OCI-LY3 (cell line): ENCODE data around the gene NLRC5.

Experiments used
- H2AFZ ChIP-seq: fragments of 200-600, 300-600 bp; shearing (Covaris generic); 2 replicates; pipeline ENCODE4 v1.6.0; 2014; ENCODE audit warnings: antibody characterized with exemption, low read depth, low read length
- H3K27ac ChIP-seq: fragments of 200-600, 300-600 bp; sonication (generic); 2 replicates; pipeline ENCODE4 v1.5.1; 2014; ENCODE audit warnings: mild to moderate bottlenecking, low read length, moderate library complexity, mixed read lengths
- H3K27me3 ChIP-seq: fragments of 200-600, 300-600 bp; sonication (generic); 2 replicates; pipeline ENCODE4 v1.6.1; 2014; ENCODE audit warnings: low read depth, low read length, mixed read lengths
- H3K36me3 ChIP-seq: fragments of 200-600, 300-600 bp; sonication (generic); replicated peaks from 2 replicates; pipeline ENCODE3; 2014; ENCODE audit warnings: low read depth, low read length, mixed read lengths
- H3K4me1 ChIP-seq: fragments of 300-600, 200-600 bp; sonication (generic); 2 replicates; pipeline ENCODE4 v1.6.1; 2014; ENCODE audit warnings: low read length, mixed read lengths
- H3K4me2 ChIP-seq: fragments of 200-600, 300-600 bp; sonication (generic); 2 replicates; pipeline ENCODE4 v1.6.1; 2014; ENCODE audit warnings: low read length, mixed read lengths
- H3K4me3 ChIP-seq: fragments of 300-600, 200-600 bp; sonication (generic); 2 replicates; pipeline ENCODE4 v1.5.1; 2014; ENCODE audit warnings: antibody characterized with exemption, mild to moderate bottlenecking, low read length, moderate library complexity
- H3K79me2 ChIP-seq: fragments of 300-600, 200-600 bp; shearing (Covaris generic); 2 replicates; pipeline ENCODE4 v1.6.1; 2014; ENCODE audit warnings: mild to moderate bottlenecking, low read length, mixed read lengths
- H3K9ac ChIP-seq: fragments of 300-600, 200-600 bp; shearing (Covaris generic); 2 replicates; pipeline ENCODE4 v1.6.0; 2014; ENCODE audit warnings: mild to moderate bottlenecking, low read length, moderate library complexity
- H3K9me3 ChIP-seq: fragments of 200-600, 300-600 bp; shearing (Covaris generic); 2 replicates; pipeline ENCODE4 v1.6.1; 2014; ENCODE audit warnings: low read length, mixed read lengths; ENCODE audit not compliant: insufficient read depth
- H4K20me1 ChIP-seq: fragments of 200-600, 300-600 bp; sonication (generic); 2 replicates; pipeline ENCODE4 v1.6.1; 2016; ENCODE audit warnings: low read length, mixed read lengths; ENCODE audit not compliant: insufficient read depth
- EZH2phosphoT487 ChIP-seq: fragments of 200-600 bp; shearing (Covaris generic); IDR thresholded peaks from 2 replicates; pipeline ENCODE4 v1.6.1; 2018; ENCODE audit warnings: antibody characterized with exemption, mixed run types, low read depth
- TF ChIP-seq, protein P1 (sequence below): fragments of 200-600, 300-600 bp; sonication (generic); IDR thresholded peaks from 2 replicates; pipeline ENCODE4 v1.5.1; 2014; ENCODE audit warnings: antibody characterized with exemption, low read length, low read depth

The NLRC5 gene

DNA sequence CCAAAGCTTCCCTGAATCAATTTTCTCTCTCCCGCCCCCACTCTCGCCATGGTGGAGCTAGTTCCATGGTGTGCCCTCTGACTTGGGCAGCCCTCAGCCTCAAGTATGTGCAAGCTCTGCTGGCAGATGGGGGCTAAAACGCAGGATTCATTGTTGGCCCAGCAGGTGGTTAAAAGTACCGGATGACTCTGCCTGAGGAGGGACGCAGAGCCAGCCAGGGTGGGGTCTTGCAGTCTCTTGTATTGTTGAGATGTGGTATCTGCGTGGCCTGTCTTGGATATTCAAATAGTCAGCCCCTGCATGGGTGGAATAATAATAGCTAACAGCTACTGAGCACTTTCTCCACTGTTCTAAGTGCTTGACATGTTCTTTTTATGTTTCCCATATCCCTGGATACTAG, 66.3 kb downstream of the NLRC5 start:
- Histone ChIP-seq H3K4me1 (peaks cover 16% of the 10 kb centered on the region), H3K79me2 (no peaks in the 10 kb centered on the region), H3K36me3 (peaks cover 26% of the 10 kb centered on the region), H4K20me1 (no peaks in the 10 kb centered on the region), H3K27ac (no peak overlapping the region), H3K4me2 (no peak overlapping the region), H3K27me3 (no peaks in the 10 kb centered on the region), H2AFZ (no peak overlapping the region), H3K9me3 (no peaks in the 10 kb centered on the region), H3K9ac (no peak overlapping the region), H3K4me3 (no peak overlapping the region)
- TF ChIP-seq, protein P1, sequence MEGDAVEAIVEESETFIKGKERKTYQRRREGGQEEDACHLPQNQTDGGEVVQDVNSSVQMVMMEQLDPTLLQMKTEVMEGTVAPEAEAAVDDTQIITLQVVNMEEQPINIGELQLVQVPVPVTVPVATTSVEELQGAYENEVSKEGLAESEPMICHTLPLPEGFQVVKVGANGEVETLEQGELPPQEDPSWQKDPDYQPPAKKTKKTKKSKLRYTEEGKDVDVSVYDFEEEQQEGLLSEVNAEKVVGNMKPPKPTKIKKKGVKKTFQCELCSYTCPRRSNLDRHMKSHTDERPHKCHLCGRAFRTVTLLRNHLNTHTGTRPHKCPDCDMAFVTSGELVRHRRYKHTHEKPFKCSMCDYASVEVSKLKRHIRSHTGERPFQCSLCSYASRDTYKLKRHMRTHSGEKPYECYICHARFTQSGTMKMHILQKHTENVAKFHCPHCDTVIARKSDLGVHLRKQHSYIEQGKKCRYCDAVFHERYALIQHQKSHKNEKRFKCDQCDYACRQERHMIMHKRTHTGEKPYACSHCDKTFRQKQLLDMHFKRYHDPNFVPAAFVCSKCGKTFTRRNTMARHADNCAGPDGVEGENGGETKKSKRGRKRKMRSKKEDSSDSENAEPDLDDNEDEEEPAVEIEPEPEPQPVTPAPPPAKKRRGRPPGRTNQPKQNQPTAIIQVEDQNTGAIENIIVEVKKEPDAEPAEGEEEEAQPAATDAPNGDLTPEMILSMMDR, result no peak
- TF ChIP-seq EZH2phosphoT487, result no peak

DNA sequence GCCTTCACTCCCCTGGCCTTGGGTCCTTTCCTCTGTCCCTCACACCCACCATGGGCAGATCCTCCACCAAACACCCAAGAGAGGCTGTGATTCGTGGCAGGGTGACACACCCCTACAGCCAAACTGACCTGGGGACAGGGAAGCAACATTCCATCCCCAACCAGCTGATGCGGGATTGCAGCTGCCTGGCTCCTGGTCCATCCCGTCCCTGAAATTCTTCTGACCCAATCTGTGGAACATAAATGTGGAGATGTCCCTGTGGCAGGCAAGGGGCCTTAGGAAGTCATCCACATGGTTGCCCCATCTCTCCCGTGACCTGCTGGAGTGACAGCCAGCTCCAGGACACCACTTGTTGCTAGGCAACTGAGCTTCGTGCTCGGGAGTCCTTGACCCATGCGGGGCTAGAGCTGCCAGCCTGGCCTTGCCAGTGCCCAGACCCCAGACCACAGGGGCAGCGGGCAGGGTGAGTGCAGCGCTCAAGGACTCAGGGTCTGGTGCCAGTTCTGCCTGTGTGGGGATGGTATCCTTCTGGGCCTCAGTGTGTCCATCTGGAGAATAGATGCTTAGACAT, 69.0 kb downstream of the NLRC5 start:
- no peak overlapping the region for H2AFZ ChIP-seq
- H3K36me3 ChIP-seq, result peaks cover 8% of the 10 kb centered on the region
- no peak overlapping the region for H3K4me2 ChIP-seq
- no peak overlapping the region for H3K27ac ChIP-seq
- H3K9ac ChIP-seq, result no peak overlapping the region
- peaks cover 4% of the 10 kb centered on the region; the same call in 1 of the 2 replicates for H3K4me1 ChIP-seq
- no peak overlapping the region for H3K4me3 ChIP-seq
- no peaks in the 10 kb centered on the region for H3K27me3 ChIP-seq
- TF ChIP-seq EZH2phosphoT487, result no peak
- TF ChIP-seq, protein P1, result no peak
- H4K20me1 ChIP-seq, result no peaks in the 10 kb centered on the region
- no peaks in the 10 kb centered on the region for H3K9me3 ChIP-seq
- H3K79me2 ChIP-seq, result no peaks in the 10 kb centered on the region

DNA sequence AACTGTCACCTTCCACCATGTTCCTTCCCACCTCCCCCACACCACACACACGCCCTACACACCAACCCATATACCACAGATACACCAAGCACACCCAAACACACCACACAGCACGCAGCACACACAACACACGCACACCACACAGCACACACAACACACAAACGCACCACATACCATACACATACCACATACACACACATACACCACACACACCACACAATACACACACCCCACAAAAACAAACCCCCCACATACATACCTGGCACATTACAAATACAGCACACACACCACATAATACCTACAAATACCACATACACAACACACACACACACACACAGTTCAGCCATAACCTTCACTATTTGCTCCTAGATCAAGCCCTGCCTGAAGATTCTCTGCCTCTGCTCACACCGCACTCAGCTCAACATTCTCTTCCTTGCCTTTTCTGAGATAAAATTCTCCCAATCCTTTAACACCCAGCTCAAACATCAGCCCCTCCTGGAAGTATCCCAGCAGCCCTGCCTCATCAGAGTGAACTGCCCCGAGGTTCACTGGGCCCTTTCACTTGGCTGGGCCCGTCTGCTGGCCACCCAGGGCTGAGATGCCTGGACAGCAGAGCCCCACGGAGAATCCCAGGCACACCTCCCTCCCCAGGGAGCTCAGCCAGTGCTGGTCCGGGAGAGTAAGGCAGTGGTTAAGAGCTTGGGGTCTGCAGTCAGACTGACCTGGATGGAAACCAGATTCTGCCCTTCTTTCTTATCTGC, 71.1 kb downstream of the NLRC5 start:
- H3K4me2 ChIP-seq, result no peak overlapping the region
- no peak overlapping the region for H3K9ac ChIP-seq
- no peaks in the 10 kb centered on the region for H3K9me3 ChIP-seq
- H4K20me1 ChIP-seq, result no peaks in the 10 kb centered on the region
- peaks cover 4% of the 10 kb centered on the region for H3K36me3 ChIP-seq
- no peak overlapping the region for H3K27ac ChIP-seq
- TF ChIP-seq EZH2phosphoT487, result no peak
- TF ChIP-seq, protein P1, result no peak
- H3K4me3 ChIP-seq, result no peak overlapping the region
- no peak overlapping the region for H2AFZ ChIP-seq
- no peaks in the 10 kb centered on the region for H3K4me1 ChIP-seq
- no peaks in the 10 kb centered on the region for H3K27me3 ChIP-seq
- H3K79me2 ChIP-seq, result no peaks in the 10 kb centered on the region

DNA sequence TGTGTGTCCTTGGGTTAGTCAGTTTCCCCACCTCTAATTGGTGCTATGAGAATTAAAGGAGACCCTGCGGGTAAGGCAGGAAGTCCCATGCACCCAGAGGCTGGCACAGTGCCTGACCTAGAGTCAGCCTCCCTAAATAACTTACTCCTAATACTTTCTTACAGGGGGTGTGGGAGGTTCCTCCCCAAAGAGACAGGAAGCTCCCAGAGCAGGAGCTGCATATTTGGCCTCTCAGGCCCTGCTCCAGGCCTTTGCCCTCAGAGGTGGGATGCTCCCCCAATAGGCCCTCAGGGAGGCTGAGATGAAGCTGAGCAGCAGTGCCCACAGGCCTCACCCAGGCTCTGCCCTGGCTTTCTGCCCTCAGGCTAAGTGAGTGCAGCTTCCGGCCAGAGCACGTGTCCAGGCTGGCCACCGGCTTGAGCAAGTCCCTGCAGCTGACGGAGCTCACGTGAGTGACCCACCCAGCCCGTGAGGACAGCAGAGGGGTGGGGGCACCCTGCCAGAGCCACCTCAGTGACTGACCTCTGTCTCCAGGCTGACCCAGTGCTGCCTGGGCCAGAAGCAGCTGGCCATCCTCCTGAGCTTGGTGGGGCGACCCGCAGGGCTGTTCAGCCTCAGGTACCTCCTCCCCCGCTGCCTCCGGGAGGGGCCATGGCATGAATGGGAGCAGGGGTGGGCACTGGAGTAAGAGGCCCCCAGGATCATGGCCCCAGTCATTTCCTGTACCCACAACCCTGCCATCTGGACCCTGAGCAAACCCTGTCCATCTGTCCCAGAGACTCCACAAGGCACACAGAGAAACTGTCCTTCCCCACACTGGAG, 71.9 kb downstream of the NLRC5 start:
- Histone ChIP-seq H3K36me3 (peaks cover 4% of the 10 kb centered on the region), H3K27me3 (no peaks in the 10 kb centered on the region), H3K4me1 (peaks cover 3% of the 10 kb centered on the region), H3K4me2 (no peak overlapping the region), H4K20me1 (no peaks in the 10 kb centered on the region), H3K27ac (no peak overlapping the region), H2AFZ (no peak overlapping the region), H3K79me2 (no peaks in the 10 kb centered on the region), H3K4me3 (no peak overlapping the region), H3K9ac (no peak overlapping the region), H3K9me3 (no peaks in the 10 kb centered on the region)
- TF ChIP-seq EZH2phosphoT487, result no peak
- TF ChIP-seq, protein P1, result no peak
